Kidney (tissue), 14 donors: ENCODE results near the gene AADAC. TPM values are rescaled to one million over a fixed set of nuclear protein-coding genes. Genes with fewer than 3 reads are reported as not detected.

Source experiments
- DNase-seq, 5 donors: peaks; one replicate each; pipeline ENCODE4 v3.0.0-alpha.2; 2013 to 2020
- FAIRE-seq: peaks from 2 replicates; lab custom pipeline; 2012; peaks lifted over from hg19 to GRCh38; lab: Jason Lieb, UNC
- H3K27ac ChIP-seq, 2 donors: one replicate each; pipeline ENCODE4 v1.7.0; 2013; ENCODE audit warnings: low read depth in 2 of 2, low read length in 2 of 2, inconsistent platforms in 1 of 2
- H3K27me3 ChIP-seq: one replicate; pipeline ENCODE4 v1.7.1; 2013; ENCODE audit warnings: low read length, inconsistent platforms; ENCODE audit not compliant: control insufficient read depth, insufficient read depth
- H3K36me3 ChIP-seq, 3 donors: one replicate each; pipeline versions ENCODE4 v1.7.0 to v1.7.1; 2013; ENCODE audit warnings: low read length in 3 of 3, control low read depth in 1 of 3, inconsistent platforms in 1 of 3; ENCODE audit not compliant: insufficient read depth in 3 of 3, control insufficient read depth in 2 of 3
- H3K4me1 ChIP-seq, 3 donors: one replicate each; pipeline versions ENCODE4 v1.7.0 to v1.7.1; 2013; ENCODE audit warnings: low read length in 3 of 3, inconsistent platforms in 1 of 3, low read depth in 1 of 3; ENCODE audit not compliant: control insufficient read depth in 2 of 3, insufficient read depth in 2 of 3
- H3K4me3 ChIP-seq, 3 donors: one replicate each; pipeline versions ENCODE4 v1.7.0 to v1.8.1; 2013; ENCODE audit warnings: low read length in 3 of 3, control low read depth in 1 of 3, inconsistent platforms in 1 of 3
- H3K9ac ChIP-seq, 3 donors: one replicate each; pipeline versions ENCODE4 v1.7.0 to v1.7.1; 2013; ENCODE audit warnings: low read length in 3 of 3, control low read depth in 1 of 3, inconsistent platforms in 1 of 3
- H3K9me3 ChIP-seq, 3 donors: one replicate each; pipeline versions ENCODE4 v1.7.0 to v1.7.1; 2013; ENCODE audit warnings: low read length in 3 of 3, control low read depth in 1 of 3, inconsistent platforms in 1 of 3; ENCODE audit not compliant: control insufficient read depth in 2 of 3, insufficient read depth in 1 of 3
- intact Hi-C: fragments of 100-400 bp; cut with DNase I; formaldehyde crosslinking; loops from one replicate; pipeline ENCODE4 v1.11.1; 2022
- polyA plus RNA-seq: library from polyadenylated mRNA; stranded (reverse); fragments of 350-450 nt; fragmentation: Illumina TruSeq; extraction: RNeasy Lipid Tissue Mini Kit (QIAGEN cat#74804); gene quantifications from one replicate; pipeline ENCODE4 v1.2.3, GENCODE V29; 2014; ENCODE audit warnings: low read depth, low replicate concordance; ENCODE audit not compliant: insufficient read depth
- total RNA-seq: library from RNA; stranded (reverse); fragmentation: NEBNext Ultra II Directional; extraction: Animal tissue kit (Norgen Biotek cat#: 25700); gene quantifications from one replicate; pipeline ENCODE4 v1.2.1, GENCODE V29; 2021
- TF ChIP-seq, protein P1 (sequence below): IDR thresholded peaks from 3 replicates; pipeline ENCODE4 v1.5.1; 2012; ENCODE audit warnings: mild to moderate bottlenecking, moderate library complexity, borderline replicate concordance; ENCODE audit not compliant: insufficient read depth; ENCODE audit errors: extremely low read depth
- donor health status: control.
- donor health status: control.
- donor health status: control.
- donor health status: control.
- donor health status: control.
- donor health status: DM: yes; HTN: yes; CAD: no.
- donor health status: Normal renal cell carcinoma (clear cell type).

The AADAC gene
- total and polyA plus RNA-seq, 2 donors from 2014 or later = not detected

DNA sequence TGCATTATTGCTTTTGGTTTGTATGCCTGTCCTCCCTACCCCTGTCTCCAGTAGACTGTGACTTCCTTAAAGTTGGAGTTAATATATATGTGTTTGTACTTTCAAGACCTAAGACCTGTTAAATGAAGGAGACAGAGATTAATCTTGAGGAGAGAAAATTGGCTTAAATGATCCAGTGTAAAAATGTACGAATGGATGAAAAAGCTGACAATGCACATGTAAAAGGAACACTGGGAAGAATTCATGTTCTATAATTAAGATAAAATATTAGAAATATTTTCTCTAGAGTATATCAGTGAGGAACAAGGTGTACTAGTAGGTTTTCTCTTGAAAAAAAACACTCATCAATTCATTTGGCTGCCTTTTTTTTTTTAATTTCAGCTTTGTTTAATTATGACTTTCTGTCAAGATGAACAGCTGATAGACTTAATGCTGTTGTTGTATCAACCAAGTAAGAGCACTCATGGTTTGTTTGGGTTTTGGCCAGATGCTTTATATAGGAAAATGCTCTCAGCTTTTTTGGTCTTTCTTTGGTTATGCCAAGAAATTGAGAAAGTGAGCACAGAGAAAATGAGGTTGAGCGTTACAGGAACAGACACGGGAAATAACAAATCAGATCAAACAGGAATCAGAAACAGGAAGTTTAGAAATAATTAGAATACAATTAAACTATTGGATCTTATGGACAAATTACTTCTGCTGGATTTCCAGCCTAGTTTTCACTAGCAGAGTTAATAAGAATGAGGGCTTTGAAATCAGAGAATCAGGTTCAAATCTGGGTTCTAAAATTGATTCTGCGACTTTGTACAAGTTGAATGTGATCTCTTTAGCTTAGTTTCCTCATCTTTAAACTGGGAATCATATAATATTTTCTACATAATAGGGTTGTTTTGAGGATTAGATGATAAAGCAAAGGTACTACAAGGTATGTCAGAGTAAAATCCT is 38.3 kb upstream of the AADAC start:
- Histone ChIP-seq H3K9ac (no peak overlapping the region), H3K27me3 (no peaks in the 10 kb centered on the region), H3K9me3 (no peaks in the 10 kb centered on the region), H3K4me1 (peaks cover 0 to 6% (median 0%) of the 10 kb centered on the region in 3 donors), H3K27ac (no peak overlapping the region), H3K4me3 (no peak overlapping the region), H3K36me3 (no peaks in the 10 kb centered on the region)
- no peak for DNase-seq
- TF ChIP-seq, protein P1, sequence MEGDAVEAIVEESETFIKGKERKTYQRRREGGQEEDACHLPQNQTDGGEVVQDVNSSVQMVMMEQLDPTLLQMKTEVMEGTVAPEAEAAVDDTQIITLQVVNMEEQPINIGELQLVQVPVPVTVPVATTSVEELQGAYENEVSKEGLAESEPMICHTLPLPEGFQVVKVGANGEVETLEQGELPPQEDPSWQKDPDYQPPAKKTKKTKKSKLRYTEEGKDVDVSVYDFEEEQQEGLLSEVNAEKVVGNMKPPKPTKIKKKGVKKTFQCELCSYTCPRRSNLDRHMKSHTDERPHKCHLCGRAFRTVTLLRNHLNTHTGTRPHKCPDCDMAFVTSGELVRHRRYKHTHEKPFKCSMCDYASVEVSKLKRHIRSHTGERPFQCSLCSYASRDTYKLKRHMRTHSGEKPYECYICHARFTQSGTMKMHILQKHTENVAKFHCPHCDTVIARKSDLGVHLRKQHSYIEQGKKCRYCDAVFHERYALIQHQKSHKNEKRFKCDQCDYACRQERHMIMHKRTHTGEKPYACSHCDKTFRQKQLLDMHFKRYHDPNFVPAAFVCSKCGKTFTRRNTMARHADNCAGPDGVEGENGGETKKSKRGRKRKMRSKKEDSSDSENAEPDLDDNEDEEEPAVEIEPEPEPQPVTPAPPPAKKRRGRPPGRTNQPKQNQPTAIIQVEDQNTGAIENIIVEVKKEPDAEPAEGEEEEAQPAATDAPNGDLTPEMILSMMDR = no peak
- FAIRE-seq = no peak
- intact Hi-C loops = no loop called here

DNA sequence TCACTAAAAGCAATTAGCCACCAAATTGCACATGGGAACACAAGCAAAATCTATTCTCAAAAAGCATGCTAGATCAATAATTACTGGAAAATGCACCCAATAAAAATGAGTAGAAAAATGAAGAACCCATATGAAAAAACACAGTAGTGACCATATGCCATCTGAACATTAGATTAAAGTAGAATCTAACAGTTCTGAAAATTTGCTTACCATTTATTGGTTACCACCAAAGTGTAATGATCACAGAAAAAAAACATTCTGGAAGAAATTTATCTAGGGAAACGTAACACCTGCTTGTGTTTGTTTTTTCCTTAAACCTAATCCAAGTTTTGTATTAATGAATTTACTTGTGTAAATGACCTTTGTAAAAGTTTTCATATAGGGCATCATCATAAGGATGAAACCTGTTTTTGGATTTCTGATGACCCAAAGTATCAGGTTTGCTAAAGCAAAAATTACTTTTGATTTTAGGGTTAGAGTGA is 37.6 kb upstream of the AADAC start:
- Histone ChIP-seq H3K9ac (no peak overlapping the region), H3K9me3 (no peaks in the 10 kb centered on the region), H3K4me3 (no peak overlapping the region), H3K27ac (no peak overlapping the region), H3K4me1 (peaks cover 0 to 3% (median 0%) of the 10 kb centered on the region in 3 donors), H3K27me3 (no peaks in the 10 kb centered on the region), H3K36me3 (no peaks in the 10 kb centered on the region)
- no peak for DNase-seq
- FAIRE-seq = no peak
- intact Hi-C loops = no loop called here
- TF ChIP-seq, protein P1 = no peak

DNA sequence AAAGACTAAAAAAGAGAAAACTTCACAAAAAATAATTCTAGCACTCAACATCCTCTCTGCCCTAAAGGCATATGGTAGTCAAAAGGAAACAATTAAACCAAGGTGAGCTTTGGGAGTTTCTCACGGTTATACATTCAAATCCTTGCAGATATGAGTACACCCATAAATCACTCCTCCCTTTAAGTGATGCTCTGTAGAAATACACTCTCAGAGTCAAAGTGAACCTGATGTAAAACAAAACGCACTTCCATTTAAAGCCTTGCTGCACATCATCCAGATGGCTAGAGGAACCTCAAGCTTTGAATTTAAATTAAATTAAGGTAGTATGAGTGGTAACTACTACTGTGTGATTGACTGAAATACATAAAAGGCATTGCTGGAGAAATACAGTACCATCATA is 36.0 kb upstream of the AADAC start:
- H3K36me3 ChIP-seq = no peaks in the 10 kb centered on the region
- no peaks in the 10 kb centered on the region for H3K9me3 ChIP-seq
- no peak overlapping the region for H3K9ac ChIP-seq
- TF ChIP-seq, protein P1 = no peak
- intact Hi-C loops = no loop called here
- H3K27ac ChIP-seq = no peak overlapping the region
- DNase-seq = no peak
- FAIRE-seq = no peak
- no peaks in the 10 kb centered on the region for H3K27me3 ChIP-seq
- no peak overlapping the region for H3K4me3 ChIP-seq
- H3K4me1 ChIP-seq = no peaks in the 10 kb centered on the region
